Right atrium auricular region (tissue), 2 donors: ENCODE measurements around the gene PPP4R3A. TPM values are rescaled to one million over a fixed set of nuclear protein-coding genes. Genes with fewer than 3 reads are reported as not detected.

Experiments used
- DNase-seq: peaks from one replicate; pipeline ENCODE4 v3.0.0-alpha.2; 2019; ENCODE audit warnings: low spot score
- H3K27ac ChIP-seq, 2 donors: fragments of 200-600 bp; sonication (generic); 1 replicate in 1 of 2; 2 replicates in 1 of 2; pipeline ENCODE4 v1.5.1; 2016 to 2019
- H3K27me3 ChIP-seq, 2 donors: fragments of 200-600 bp; sonication (generic); one replicate each; pipeline versions ENCODE4 v1.5.1 to v1.6.0; 2017 to 2019
- H3K36me3 ChIP-seq: fragments of 200-600 bp; sonication (generic); one replicate; pipeline ENCODE4 v1.5.1; 2016
- H3K4me1 ChIP-seq, 2 donors: fragments of 200-600 bp; sonication (generic); one replicate each; pipeline versions ENCODE4 v1.5.1 to v1.6.0; 2017 to 2019
- H3K4me3 ChIP-seq, 2 donors: fragments of 200-600 bp; sonication (generic); 1 replicate in 1 of 2; 2 replicates in 1 of 2; pipeline ENCODE4 v1.5.1; 2017 to 2019; ENCODE audit warnings: mild to moderate bottlenecking in 1 of 2, moderate library complexity in 1 of 2
- H3K9me3 ChIP-seq, 2 donors: fragments of 200-600 bp; sonication (generic); one replicate each; pipeline ENCODE4 v1.5.1; 2019
- total RNA-seq, 2 donors: library from RNA; depleted of rRNA; stranded (reverse); fragments of >200 nt; gene quantifications; one replicate each; pipeline ENCODE4 v1.1.0, GENCODE V29; 2016
- TF ChIP-seq, protein P1 (sequence below), 2 donors: fragments of 200-600 bp; sonication (generic); IDR thresholded peaks; one replicate each; pipeline ENCODE4 v1.5.1; 2019; ENCODE audit warnings: antibody characterized with exemption in 2 of 2

PPP4R3A gene
- total RNA-seq, 2 donors from 2014 or later, result 40.2 to 48.0 TPM

DNA sequence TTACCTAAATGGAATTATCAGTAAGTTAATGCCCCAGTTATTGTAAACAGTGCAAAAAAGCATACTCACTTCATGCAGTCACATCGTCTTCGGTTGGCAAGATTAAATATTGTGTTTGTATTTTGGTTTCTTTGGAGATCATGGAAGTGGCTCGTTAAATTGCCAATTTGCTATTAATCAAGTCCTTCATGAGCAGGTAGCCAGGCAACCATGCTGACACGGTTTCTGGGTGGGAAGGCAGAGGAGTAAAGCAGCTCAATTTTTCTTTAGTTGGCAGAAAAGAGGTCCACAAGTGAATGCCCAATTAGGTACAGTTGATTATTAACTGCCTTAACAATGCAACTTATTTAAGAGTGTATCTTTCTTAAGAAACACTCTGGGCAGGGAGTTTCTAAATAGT is 43.9 kb downstream of the PPP4R3A start:
- H3K27me3 ChIP-seq, result no peaks in the 10 kb centered on the region
- TF ChIP-seq, protein P1, sequence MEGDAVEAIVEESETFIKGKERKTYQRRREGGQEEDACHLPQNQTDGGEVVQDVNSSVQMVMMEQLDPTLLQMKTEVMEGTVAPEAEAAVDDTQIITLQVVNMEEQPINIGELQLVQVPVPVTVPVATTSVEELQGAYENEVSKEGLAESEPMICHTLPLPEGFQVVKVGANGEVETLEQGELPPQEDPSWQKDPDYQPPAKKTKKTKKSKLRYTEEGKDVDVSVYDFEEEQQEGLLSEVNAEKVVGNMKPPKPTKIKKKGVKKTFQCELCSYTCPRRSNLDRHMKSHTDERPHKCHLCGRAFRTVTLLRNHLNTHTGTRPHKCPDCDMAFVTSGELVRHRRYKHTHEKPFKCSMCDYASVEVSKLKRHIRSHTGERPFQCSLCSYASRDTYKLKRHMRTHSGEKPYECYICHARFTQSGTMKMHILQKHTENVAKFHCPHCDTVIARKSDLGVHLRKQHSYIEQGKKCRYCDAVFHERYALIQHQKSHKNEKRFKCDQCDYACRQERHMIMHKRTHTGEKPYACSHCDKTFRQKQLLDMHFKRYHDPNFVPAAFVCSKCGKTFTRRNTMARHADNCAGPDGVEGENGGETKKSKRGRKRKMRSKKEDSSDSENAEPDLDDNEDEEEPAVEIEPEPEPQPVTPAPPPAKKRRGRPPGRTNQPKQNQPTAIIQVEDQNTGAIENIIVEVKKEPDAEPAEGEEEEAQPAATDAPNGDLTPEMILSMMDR (IDR thresholded peaks at IDR 0.05), result no peak
- no peaks in the 10 kb centered on the region for H3K4me1 ChIP-seq
- H3K9me3 ChIP-seq, result no peaks in the 10 kb centered on the region
- no peak for DNase-seq
- no peak overlapping the region for H3K27ac ChIP-seq
- H3K36me3 ChIP-seq, result peaks cover 68% of the 10 kb centered on the region
- H3K4me3 ChIP-seq, result no peak overlapping the region

DNA sequence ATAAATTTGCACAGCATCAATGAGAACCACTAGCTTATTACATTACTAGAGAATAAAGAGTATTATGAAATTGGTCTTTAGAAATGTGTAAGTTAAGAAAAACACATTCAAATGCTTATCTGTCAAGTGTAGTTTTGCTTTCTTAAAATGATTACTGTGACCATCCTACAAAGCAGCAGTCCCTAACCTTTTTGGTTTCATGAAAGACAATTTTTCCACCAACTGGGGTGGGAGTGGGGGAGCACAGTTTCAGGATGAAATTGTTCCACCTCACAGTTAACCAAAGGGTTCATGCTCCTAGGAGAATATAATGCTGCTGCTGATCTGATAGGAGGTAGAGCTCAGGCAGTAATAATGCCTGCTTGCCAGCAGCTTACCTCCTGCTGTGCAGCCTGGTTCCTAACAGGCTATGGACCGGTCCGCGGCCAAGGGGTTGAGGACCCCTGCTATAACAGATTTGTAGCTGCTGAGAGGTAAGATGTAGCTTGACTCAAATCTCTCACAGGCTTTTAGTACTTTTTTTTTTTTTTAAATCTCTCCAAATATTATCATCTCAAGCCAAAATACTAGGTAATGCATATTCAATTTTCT is 45.4 kb downstream of the PPP4R3A start:
- Histone ChIP-seq H3K4me1 (no peaks in the 10 kb centered on the region), H3K4me3 (no peak overlapping the region), H3K36me3 (peaks cover 74% of the 10 kb centered on the region), H3K27ac (no peak overlapping the region), H3K27me3 (no peaks in the 10 kb centered on the region), H3K9me3 (no peaks in the 10 kb centered on the region)
- DNase-seq, result no peak
- TF ChIP-seq, protein P1 (IDR thresholded peaks at IDR 0.05), result no peak

DNA sequence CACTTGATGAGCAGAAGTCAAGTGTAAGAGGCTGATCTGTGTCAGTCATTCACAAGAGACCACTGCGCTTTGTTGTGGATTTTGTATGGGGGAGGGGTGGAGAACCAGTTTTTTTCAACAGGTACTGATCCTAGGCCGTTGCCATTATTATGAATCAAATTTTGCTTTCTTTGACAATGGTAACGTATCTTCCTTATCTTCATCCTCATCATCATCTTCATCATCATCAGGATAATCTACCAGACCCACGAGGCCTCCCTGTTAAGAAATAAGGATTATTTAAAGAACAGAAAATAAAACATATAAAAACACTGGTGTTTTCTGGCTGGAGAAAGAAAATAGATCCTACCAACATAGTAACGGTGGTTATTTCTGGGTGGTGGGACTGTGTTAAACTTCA is 51.5 kb downstream of the PPP4R3A start:
- no peaks in the 10 kb centered on the region for H3K9me3 ChIP-seq
- no peaks in the 10 kb centered on the region for H3K27me3 ChIP-seq
- peaks cover 74% of the 10 kb centered on the region for H3K36me3 ChIP-seq
- no peak overlapping the region for H3K27ac ChIP-seq
- H3K4me1 ChIP-seq, result no peaks in the 10 kb centered on the region
- TF ChIP-seq, protein P1 (IDR thresholded peaks at IDR 0.05), result no peak
- no peak for DNase-seq
- no peak overlapping the region for H3K4me3 ChIP-seq

DNA sequence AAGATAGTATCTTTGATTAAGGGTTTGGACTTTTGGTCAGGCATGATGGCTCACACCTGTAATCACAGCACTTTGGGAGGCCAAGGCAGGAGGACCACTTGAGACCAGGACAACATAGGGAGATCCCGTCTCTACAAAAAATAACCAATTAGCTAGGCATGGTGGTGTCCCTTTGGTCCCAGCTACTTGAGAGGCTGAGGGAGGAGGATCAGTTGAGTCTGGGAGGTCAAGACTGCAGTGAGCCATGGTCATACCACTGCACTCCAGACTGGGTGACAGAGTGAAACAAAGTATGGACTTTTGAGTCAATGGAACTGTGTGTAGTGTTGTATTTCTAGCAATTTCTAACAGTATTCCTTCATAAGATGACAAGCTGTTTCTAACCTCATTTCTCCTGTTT is 53.8 kb downstream of the PPP4R3A start:
- no peaks in the 10 kb centered on the region for H3K4me1 ChIP-seq
- H3K36me3 ChIP-seq, result peaks cover 51% of the 10 kb centered on the region
- no peaks in the 10 kb centered on the region for H3K9me3 ChIP-seq
- no peak overlapping the region for H3K4me3 ChIP-seq
- no peak overlapping the region for H3K27ac ChIP-seq
- no peaks in the 10 kb centered on the region for H3K27me3 ChIP-seq
- TF ChIP-seq, protein P1 (IDR thresholded peaks at IDR 0.05), result no peak
- DNase-seq, result no peak

DNA sequence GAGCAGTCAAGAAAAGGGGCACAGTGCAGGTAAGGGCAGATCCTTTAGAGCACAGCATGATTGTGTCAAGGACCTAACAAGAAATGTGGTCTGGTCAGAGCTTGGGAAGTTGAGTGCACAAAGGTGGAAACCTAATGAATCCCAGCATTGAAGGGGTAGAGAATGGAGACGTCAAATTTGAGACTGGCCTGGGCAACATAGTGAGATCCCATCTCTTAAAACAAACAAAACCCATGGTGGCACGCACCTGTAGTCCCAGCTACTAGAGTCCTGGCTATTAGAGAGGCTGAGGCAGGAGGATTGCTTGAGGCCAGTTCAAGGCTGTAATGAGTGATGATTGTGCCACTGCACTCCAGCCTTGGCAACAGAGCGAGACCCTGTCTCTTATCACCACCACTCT is 55.5 kb downstream of the PPP4R3A start:
- TF ChIP-seq, protein P1 (IDR thresholded peaks at IDR 0.05), result no peak
- no peak overlapping the region for H3K4me3 ChIP-seq
- peaks cover 34% of the 10 kb centered on the region for H3K36me3 ChIP-seq
- H3K27ac ChIP-seq, result no peak overlapping the region
- H3K27me3 ChIP-seq, result no peaks in the 10 kb centered on the region
- H3K9me3 ChIP-seq, result no peaks in the 10 kb centered on the region
- no peak for DNase-seq
- no peaks in the 10 kb centered on the region for H3K4me1 ChIP-seq

DNA sequence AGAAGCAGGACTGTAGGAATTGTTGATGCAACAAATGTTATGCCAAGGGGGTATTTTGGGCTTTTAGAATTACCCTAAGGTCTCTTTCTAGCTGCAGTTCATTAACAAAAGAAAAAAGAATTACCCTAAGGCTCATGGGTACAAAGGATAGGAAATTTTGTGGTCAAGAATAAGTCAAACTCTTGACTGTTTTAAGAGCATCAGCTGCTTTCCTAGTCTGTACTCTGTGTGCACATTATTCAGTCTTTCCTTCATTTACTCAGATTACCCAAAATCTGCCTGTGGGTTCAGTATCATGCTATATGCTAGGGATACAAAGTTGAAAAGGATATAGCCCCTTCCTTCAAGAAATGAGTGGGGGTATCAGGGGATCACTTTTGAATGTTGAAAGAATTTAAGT is 56.0 kb downstream of the PPP4R3A start:
- Histone ChIP-seq H3K4me1 (no peaks in the 10 kb centered on the region), H3K27me3 (no peaks in the 10 kb centered on the region), H3K9me3 (no peaks in the 10 kb centered on the region), H3K27ac (no peak overlapping the region), H3K36me3 (peaks cover 29% of the 10 kb centered on the region), H3K4me3 (no peak overlapping the region)
- no peak for DNase-seq
- TF ChIP-seq, protein P1 (IDR thresholded peaks at IDR 0.05), result no peak
